Glutamatergic neuron (in vitro differentiated cells): ENCODE results near the gene TBC1D19. TPM values are rescaled to one million over a fixed set of nuclear protein-coding genes. Genes with fewer than 3 reads are reported as not detected.

Experiments
- DNase-seq: peaks from one replicate; pipeline ENCODE4 v3.0.0; 2022
- H3K27ac Mint-ChIP-seq: one replicate; pipeline ENCODE4 v1.8.0; 2020; ENCODE audit warnings: mild to moderate bottlenecking, mixed read lengths, inconsistent platforms; ENCODE audit not compliant: unreplicated experiment
- H3K27me3 Mint-ChIP-seq: one replicate; pipeline ENCODE4 v1.8.0; 2020; ENCODE audit warnings: mild to moderate bottlenecking, moderate library complexity, mixed read lengths, inconsistent platforms; ENCODE audit not compliant: unreplicated experiment
- H3K36me3 Mint-ChIP-seq: one replicate; pipeline ENCODE4 v1.8.0; 2020; ENCODE audit warnings: mild to moderate bottlenecking, mixed read lengths, inconsistent platforms; ENCODE audit not compliant: unreplicated experiment
- H3K4me1 Mint-ChIP-seq: one replicate; pipeline ENCODE4 v1.8.0; 2020; ENCODE audit warnings: mild to moderate bottlenecking, low read depth, mixed read lengths, inconsistent platforms; ENCODE audit not compliant: unreplicated experiment
- H3K4me3 Mint-ChIP-seq: one replicate; pipeline ENCODE4 v1.8.0; 2020; ENCODE audit warnings: mild to moderate bottlenecking, mixed read lengths, inconsistent platforms; ENCODE audit not compliant: unreplicated experiment
- H3K9me3 Mint-ChIP-seq: one replicate; pipeline ENCODE4 v1.8.0; 2020; ENCODE audit warnings: mild to moderate bottlenecking, moderate library complexity, mixed read lengths, inconsistent platforms; ENCODE audit not compliant: unreplicated experiment
- total RNA-seq: library from RNA; stranded (reverse); fragmentation: NEBNext Ultra II Directional; extraction: Animal tissue kit (Norgen Biotek cat#: 25700); gene quantifications from one replicate; pipeline ENCODE4 v1.2.1, GENCODE V29; 2021; ENCODE audit not compliant: unreplicated experiment
- TF ChIP-seq, protein P1 (sequence below): fragments of 200-600 bp; sonication (generic); IDR thresholded peaks from one replicate; pipeline ENCODE4 v1.5.0; 2021; ENCODE audit not compliant: partially characterized antibody, unreplicated experiment

The TBC1D19 gene
- total RNA-seq, 1 donor from 2014 or later: 21.2 TPM

DNA sequence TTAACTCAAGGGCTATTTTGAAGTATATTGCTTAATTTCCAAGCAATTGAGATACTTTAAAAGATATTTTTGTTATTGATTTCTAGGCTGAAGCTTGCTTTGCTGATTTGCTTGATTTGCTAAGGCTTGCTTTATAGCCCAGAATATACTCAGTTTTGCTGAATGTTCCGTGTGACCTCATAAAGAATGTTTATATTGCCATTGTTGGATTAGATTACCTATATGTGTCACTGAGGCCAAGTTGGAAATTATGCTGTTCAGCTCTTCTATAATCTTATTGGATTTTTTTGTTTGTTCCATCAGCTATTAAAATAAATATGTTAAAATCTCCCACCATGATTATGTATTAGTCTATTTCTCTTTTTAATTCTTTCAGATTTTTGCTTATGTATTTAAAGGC lies 13.0 kb downstream of the TBC1D19 start:
- Mint-ChIP-seq H3K4me3 (no peak overlapping the region), H3K36me3 (no peaks in the 10 kb centered on the region), H3K27me3 (no peaks in the 10 kb centered on the region), H3K9me3 (no peaks in the 10 kb centered on the region), H3K27ac (no peak overlapping the region), H3K4me1 (no peaks in the 10 kb centered on the region)
- DNase-seq: no peak
- TF ChIP-seq, protein P1, sequence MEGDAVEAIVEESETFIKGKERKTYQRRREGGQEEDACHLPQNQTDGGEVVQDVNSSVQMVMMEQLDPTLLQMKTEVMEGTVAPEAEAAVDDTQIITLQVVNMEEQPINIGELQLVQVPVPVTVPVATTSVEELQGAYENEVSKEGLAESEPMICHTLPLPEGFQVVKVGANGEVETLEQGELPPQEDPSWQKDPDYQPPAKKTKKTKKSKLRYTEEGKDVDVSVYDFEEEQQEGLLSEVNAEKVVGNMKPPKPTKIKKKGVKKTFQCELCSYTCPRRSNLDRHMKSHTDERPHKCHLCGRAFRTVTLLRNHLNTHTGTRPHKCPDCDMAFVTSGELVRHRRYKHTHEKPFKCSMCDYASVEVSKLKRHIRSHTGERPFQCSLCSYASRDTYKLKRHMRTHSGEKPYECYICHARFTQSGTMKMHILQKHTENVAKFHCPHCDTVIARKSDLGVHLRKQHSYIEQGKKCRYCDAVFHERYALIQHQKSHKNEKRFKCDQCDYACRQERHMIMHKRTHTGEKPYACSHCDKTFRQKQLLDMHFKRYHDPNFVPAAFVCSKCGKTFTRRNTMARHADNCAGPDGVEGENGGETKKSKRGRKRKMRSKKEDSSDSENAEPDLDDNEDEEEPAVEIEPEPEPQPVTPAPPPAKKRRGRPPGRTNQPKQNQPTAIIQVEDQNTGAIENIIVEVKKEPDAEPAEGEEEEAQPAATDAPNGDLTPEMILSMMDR: no peak

DNA sequence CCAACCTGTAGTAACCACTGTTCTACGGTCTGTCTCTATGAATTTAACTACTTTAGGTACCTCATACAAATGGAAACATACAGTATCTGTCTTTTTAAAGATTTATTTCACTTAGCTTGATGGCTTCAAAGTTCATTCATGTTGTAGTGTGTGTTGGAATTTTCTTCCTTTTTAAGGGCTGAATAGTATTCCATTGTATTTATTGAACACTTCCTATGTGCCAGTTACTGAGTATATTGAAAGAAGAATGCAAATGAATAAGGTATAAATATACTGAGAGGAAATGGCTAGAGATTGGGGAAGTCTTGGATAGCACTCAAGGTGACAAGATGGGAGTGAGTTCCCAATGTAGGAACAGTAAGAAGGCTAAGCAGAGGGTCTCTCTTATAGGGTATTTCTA lies 17.3 kb downstream of the TBC1D19 start:
- no peak overlapping the region for H3K4me3 Mint-ChIP-seq
- H3K36me3 Mint-ChIP-seq: no peaks in the 10 kb centered on the region
- no peak overlapping the region for H3K27ac Mint-ChIP-seq
- TF ChIP-seq, protein P1: no peak
- H3K9me3 Mint-ChIP-seq: no peaks in the 10 kb centered on the region
- no peaks in the 10 kb centered on the region for H3K4me1 Mint-ChIP-seq
- no peaks in the 10 kb centered on the region for H3K27me3 Mint-ChIP-seq
- DNase-seq: no peak

DNA sequence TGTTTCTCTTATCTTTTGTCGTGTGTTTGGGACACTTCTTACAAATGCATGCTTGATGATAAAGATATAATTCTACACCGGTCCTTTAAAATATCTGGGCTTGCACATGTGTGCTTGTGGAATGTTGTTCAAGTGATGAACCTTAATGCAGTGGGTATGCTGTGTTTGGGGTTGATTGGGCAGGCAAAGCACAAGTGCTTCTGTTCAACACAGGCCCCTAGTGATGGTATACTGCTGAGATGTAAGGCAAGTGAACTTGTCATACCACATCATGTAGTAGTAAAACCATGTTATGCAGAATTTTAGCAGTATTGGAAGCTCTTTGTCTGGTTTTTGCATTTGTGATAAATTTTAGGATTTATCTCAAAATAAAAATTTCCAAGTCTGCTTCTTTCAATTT lies 23.9 kb downstream of the TBC1D19 start:
- TF ChIP-seq, protein P1: no peak
- no peaks in the 10 kb centered on the region for H3K4me1 Mint-ChIP-seq
- no peaks in the 10 kb centered on the region for H3K36me3 Mint-ChIP-seq
- H3K4me3 Mint-ChIP-seq: no peak overlapping the region
- H3K27me3 Mint-ChIP-seq: no peaks in the 10 kb centered on the region
- no peak for DNase-seq
- H3K9me3 Mint-ChIP-seq: peaks cover 3% of the 10 kb centered on the region
- no peak overlapping the region for H3K27ac Mint-ChIP-seq

DNA sequence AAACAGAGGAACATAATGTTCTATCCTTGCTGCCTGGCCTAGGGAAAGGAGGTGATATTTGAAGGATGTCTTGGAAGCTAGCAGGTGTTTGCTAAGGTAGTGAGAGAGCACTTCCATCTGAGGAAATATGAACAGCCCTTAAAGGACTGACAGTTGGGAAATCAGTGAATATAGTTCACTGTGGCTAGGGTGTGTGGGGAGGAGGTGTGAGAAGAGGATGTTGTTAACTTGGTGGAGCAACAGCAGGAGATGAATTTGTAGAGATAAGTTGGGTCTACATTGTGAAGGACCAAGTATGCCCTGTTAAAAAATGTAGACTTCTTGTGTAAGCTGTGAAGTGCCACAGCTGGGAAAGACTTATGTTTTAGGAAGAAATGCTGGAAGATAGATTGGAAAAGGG lies 25.5 kb downstream of the TBC1D19 start:
- Mint-ChIP-seq H3K4me1 (no peaks in the 10 kb centered on the region), H3K4me3 (no peak overlapping the region), H3K9me3 (peaks cover 3% of the 10 kb centered on the region), H3K27me3 (no peaks in the 10 kb centered on the region), H3K36me3 (no peaks in the 10 kb centered on the region), H3K27ac (no peak overlapping the region)
- TF ChIP-seq, protein P1: no peak
- no peak for DNase-seq

DNA sequence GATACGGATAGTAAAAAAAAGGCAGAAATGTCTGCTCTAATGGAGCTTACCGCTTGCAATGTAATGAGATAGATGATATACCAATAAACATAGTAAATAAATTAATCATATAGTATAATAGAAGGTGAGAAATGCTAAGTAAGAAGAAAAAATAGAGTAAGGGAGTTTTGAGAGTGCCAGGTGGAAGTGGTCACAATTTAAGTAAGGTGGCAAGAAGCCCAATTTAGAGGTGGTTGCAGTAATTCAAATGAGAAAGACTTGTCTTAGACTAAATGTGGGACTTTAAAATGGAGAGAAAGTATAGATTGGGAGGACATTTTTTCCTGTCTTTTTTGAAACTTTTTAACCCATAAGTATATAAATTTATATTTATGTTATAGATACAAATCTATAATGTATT lies 26.0 kb downstream of the TBC1D19 start:
- no peak for DNase-seq
- no peaks in the 10 kb centered on the region for H3K36me3 Mint-ChIP-seq
- no peak overlapping the region for H3K27ac Mint-ChIP-seq
- no peaks in the 10 kb centered on the region for H3K27me3 Mint-ChIP-seq
- TF ChIP-seq, protein P1: no peak
- H3K4me3 Mint-ChIP-seq: no peak overlapping the region
- peaks cover 3% of the 10 kb centered on the region for H3K9me3 Mint-ChIP-seq
- no peaks in the 10 kb centered on the region for H3K4me1 Mint-ChIP-seq
